Thyroid gland (tissue), 4 donors: Measurements from ENCODE around the gene MIXL1. TPM values are rescaled to one million over a fixed set of nuclear protein-coding genes. Genes with fewer than 3 reads are reported as not detected.

Source experiments
- DNase-seq, 2 donors: peaks; one replicate each; pipeline ENCODE4 v3.0.0-alpha.2; 2019
- H3K27ac ChIP-seq, 3 donors: fragments of 200-600 bp; sonication (generic); 1 replicate in 2 of 3; 2 replicates in 1 of 3; pipeline ENCODE4 v1.5.1; 2016 to 2019; ENCODE audit warnings: mild to moderate bottlenecking in 1 of 3, moderate library complexity in 1 of 3
- H3K27me3 ChIP-seq: fragments of 200-600 bp; sonication (generic); one replicate; pipeline ENCODE4 v1.5.1; 2019
- H3K36me3 ChIP-seq, 2 donors: fragments of 200-600 bp; sonication (generic); one replicate each; pipeline ENCODE4 v1.5.1; 2016 to 2019
- H3K4me1 ChIP-seq, 2 donors: fragments of 200-600 bp; sonication (generic); one replicate each; pipeline ENCODE4 v1.5.1; 2017 to 2019
- H3K4me3 ChIP-seq, 3 donors: fragments of 200-600 bp; sonication (generic); replicated peaks in 1 of 3; 1 replicate in 2 of 3; 2 replicates in 1 of 3; pipeline ENCODE4 v1.5.1; 2016; ENCODE audit warnings: mild to moderate bottlenecking in 1 of 3
- H3K9me3 ChIP-seq: fragments of 200-600 bp; sonication (generic); one replicate; pipeline ENCODE4 v1.5.1; 2017
- CTCF ChIP-seq, 6 experiments: fragments of 200-600 bp in 3 of 6; fragments of 450-650 bp in 3 of 6; sonication (generic) in 3 of 6; IDR thresholded peaks; one replicate each; pipeline ENCODE4 v1.5.1; 2016 to 2019; ENCODE audit warnings: antibody characterized with exemption in 6 of 6, mild to moderate bottlenecking in 2 of 6, inconsistent platforms in 1 of 6, moderate library complexity in 1 of 6
- POLR2A ChIP-seq, 2 donors: fragments of 450-650 bp; IDR thresholded peaks; one replicate each; pipeline ENCODE4 v1.6.1; 2017; ENCODE audit warnings: antibody characterized with exemption in 2 of 2, mild to moderate bottlenecking in 2 of 2, moderate library complexity in 1 of 2
- WGBS, 2 donors: methylation state at CpG; one replicate each; pipeline ENCODE4 v1.1.5; 2017; 5-methylcytosine and 5-hydroxymethylcytosine counted together
- intact Hi-C: fragments of 100-400 bp; cut with DNase I; formaldehyde crosslinking; loops from one replicate; pipeline ENCODE4 v1.15.1; 2023
- total RNA-seq, 4 donors: library from RNA; depleted of rRNA; stranded (reverse); fragments of >200 nt; gene quantifications; one replicate each; pipeline ENCODE4 v1.2.3, GENCODE V29; 2016

MIXL1 gene
- total RNA-seq, result not detected

GRCh38 chr1:226223157-226223785, at the start of gene MIXL1:
MIXL1 (plus strand) TSS chr1:226223664; CDS start chr1:226223682, 18 bp downstream.
- Histone ChIP-seq H3K9me3 (no peaks in the 10 kb centered on the region), H3K4me1 (peaks cover 3 to 7% of the 10 kb centered on the region in 2 donors), H3K27ac (no peak within 1 kb of the TSS), H3K36me3 (no peaks in the 10 kb centered on the region), H3K27me3 (no peaks in the 10 kb centered on the region), H3K4me3 (peak within 1 kb of the TSS in 2 of 3 donors; percentile 20 to 24)
- peak in 1 of 2 donors; percentile 4 for DNase-seq
- intact Hi-C loops, result no loop called here
- WGBS, 2 donors, result 7 to 11% methylated on average over 28 to 35 of the region's 62 CpGs
- no peak for TF ChIP-seq CTCF (IDR thresholded peaks at IDR 0.05)
- no peak for TF ChIP-seq POLR2A (IDR thresholded peaks at IDR 0.05)

GRCh38 chr1:226176870-226177269, 46.6 kb upstream of the MIXL1 start:
- intact Hi-C loops, result no loop called here
- Histone ChIP-seq H3K27ac (no peak overlapping the region), H3K27me3 (no peaks in the 10 kb centered on the region), H3K36me3 (peaks cover 0 to 4% of the 10 kb centered on the region in 2 donors), H3K4me1 (peaks cover 12 to 13% of the 10 kb centered on the region in 2 donors), H3K9me3 (no peaks in the 10 kb centered on the region), H3K4me3 (no peak overlapping the region)
- 90% methylated on average over 8 of the region's 8 CpGs for WGBS, 2 donors
- TF ChIP-seq CTCF (IDR thresholded peaks at IDR 0.05), result no peak
- no peak for TF ChIP-seq POLR2A (IDR thresholded peaks at IDR 0.05)
- DNase-seq, result no peak

- peak; percentile 72 to 74 for DNase-seq
- H3K4me3 ChIP-seq, result no peak overlapping the region
- no peaks in the 10 kb centered on the region for H3K9me3 ChIP-seq
- 71 to 72% methylated on average over 14 of the region's 14 CpGs for WGBS, 2 donors
- H3K27ac ChIP-seq, result peak overlapping the region in 2 of 3 donors; percentile 28 to 36
- intact Hi-C loops, result no loop called here
- no peaks in the 10 kb centered on the region for H3K36me3 ChIP-seq
- no peak for TF ChIP-seq POLR2A (IDR thresholded peaks at IDR 0.05)
- peak in 4 of 6 experiments; percentile 11 to 52 (median 42) for TF ChIP-seq CTCF (IDR thresholded peaks at IDR 0.05)
- H3K4me1 ChIP-seq, result peaks cover 33 to 50% of the 10 kb centered on the region in 2 donors
- H3K27me3 ChIP-seq, result no peaks in the 10 kb centered on the region
Observed at GRCh38 chr1:226181996-226182714, 41.3 kb upstream of the MIXL1 start.

- Histone ChIP-seq H3K27me3 (no peaks in the 10 kb centered on the region), H3K4me1 (peaks cover 35 to 52% of the 10 kb centered on the region in 2 donors), H3K36me3 (no peaks in the 10 kb centered on the region), H3K4me3 (peak overlapping the region; percentile 82 to 95 (median 88)), H3K27ac (peak overlapping the region; percentile 84 to 95 (median 93)), H3K9me3 (no peaks in the 10 kb centered on the region)
- DNase-seq, result no peak
- TF ChIP-seq CTCF (IDR thresholded peaks at IDR 0.05), result no peak
- no peak for TF ChIP-seq POLR2A (IDR thresholded peaks at IDR 0.05)
- WGBS, 2 donors, result 36 to 38% methylated on average over 14 of the region's 14 CpGs
- intact Hi-C loops, result no loop called here
Observed at GRCh38 chr1:226185141-226186036, 38.1 kb upstream of the MIXL1 start.
